ENCODE measurements around the gene GIMAP8. TPM values are rescaled to one million over a fixed set of nuclear protein-coding genes. Genes with fewer than 3 reads are reported as not detected.
"Not testable (repeated sequence)": the region's sequence is repeated elsewhere in the genome, so short reads cannot be mapped to it uniquely, and the experiment has no call there.

The GIMAP8 gene
- total and polyA plus RNA-seq, 7 experiments from 2014 or later = 13.8 to 69.7 (median 52.5) TPM

DNA sequence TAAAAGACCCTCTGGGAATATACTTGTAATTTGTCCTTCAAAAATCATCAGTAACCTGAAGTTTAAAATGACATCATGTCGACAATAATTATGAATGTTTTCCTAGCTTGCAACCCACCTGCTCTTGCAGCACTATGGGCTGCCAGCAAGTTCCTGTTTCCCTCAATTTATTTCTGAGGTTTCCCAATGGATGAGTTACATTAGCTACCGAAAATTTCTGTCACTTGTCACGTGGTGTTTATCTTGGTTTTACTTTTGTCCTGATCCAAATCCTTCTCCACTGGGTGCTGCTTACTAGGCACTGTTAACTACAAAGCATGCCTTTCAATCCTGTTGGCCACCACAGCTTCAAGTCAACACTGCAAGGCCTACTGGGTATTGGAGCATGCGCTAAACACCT lies 31.5 kb downstream of the GIMAP8 start:
- no peak for DNase-seq
- Mint-ChIP-seq H3K27me3 (no peaks in the 10 kb centered on the region), H3K4me3 (peak overlapping the region; percentile 79 to 97 (median 90)), H3K36me3 (peaks cover 9 to 51% (median 34%) of the 10 kb centered on the region in 5 donors), H3K4me1 (peaks cover 56 to 99% (median 92%) of the 10 kb centered on the region in 7 donors), H3K9me3 (peaks cover 0 to 3% (median 0%) of the 10 kb centered on the region in 11 donors), H3K27ac (peak overlapping the region; percentile 97 to 100 (median 100))
- Histone ChIP-seq H3K4me1 (ENCODE audit: control insufficient read depth in 2 of 2, insufficient read depth in 2 of 2, low read length in 2 of 2) (peaks cover 82 to 84% of the 10 kb centered on the region in 2 donors), H3K27me3 (ENCODE audit: control insufficient read depth in 2 of 2, insufficient read depth in 2 of 2, low read length in 2 of 2) (no peaks in the 10 kb centered on the region), H3K9me3 (ENCODE audit: control insufficient read depth in 2 of 3, low read length in 3 of 3) (no peaks in the 10 kb centered on the region), H3K36me3 (ENCODE audit: control insufficient read depth in 2 of 3, insufficient read depth in 3 of 3, low read length in 3 of 3) (peaks cover 0 to 12% (median 0%) of the 10 kb centered on the region in 3 experiments), H3K27ac (ENCODE audit: low read depth, low read length) (peak overlapping the region; percentile 95), H3K4me3 (ENCODE audit: low read length) (peak overlapping the region; percentile 2)
- ATAC-seq = no peak
- intact Hi-C loops (cut with micrococcal nuclease) = loop anchor here (1.0 to 5.0 kb wide), 9 partner anchors 21 to 530 kb away; partner anchors contain the start of genes GIMAP7 (in 1 of the 2) and GIMAP8 (in 1 of the 2)
- CTCF ChIA-PET = interaction anchor here (0.6 to 1.8 kb wide), 10 partner anchors 17 to 275 kb away, joined by 3 to 16 read pairs (median 4); partner anchors contain the start of gene GIMAP8
- POLR2A ChIA-PET = interaction anchor here (0.6 to 19.0 kb wide), 28 partner anchors 8 to 273 kb away, joined by 3 to 637 read pairs (median 7); partner anchors contain the start of genes GIMAP1, GIMAP2, GIMAP4 and GIMAP5

DNA sequence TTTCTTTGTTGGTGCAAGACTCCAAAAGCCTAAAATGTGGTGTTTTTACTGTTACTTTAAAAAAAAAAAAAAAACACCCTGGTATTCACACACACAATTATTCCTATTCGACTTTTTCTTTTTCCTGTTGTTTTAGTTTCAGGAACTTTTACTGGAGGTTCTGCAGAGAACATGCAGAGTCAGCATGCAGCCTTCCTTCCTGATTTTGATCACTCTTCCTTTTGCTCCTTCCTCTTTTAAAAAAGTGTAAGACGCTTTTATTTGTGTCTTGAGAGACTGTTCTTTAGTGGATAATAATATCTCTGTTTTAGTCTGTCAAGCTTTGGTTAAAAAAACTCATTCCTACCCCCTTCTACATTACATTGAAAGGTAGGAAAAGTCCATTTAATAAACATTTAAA lies 33.1 kb downstream of the GIMAP8 start:
- intact Hi-C loops (cut with micrococcal nuclease) = loop anchor here (5.0 kb wide), 2 partner anchors 184 to 529 kb away; no protein-coding TSS in a partner anchor
- not testable (repeated sequence) for ATAC-seq; H3K27me3 Mint-ChIP-seq; H3K9me3 ChIP-seq (ENCODE audit: control insufficient read depth in 2 of 3, low read length in 3 of 3); H3K36me3 ChIP-seq (ENCODE audit: control insufficient read depth in 2 of 3, insufficient read depth in 3 of 3, low read length in 3 of 3); DNase-seq; H3K9me3 Mint-ChIP-seq; H3K27me3 ChIP-seq (ENCODE audit: control insufficient read depth in 2 of 2, insufficient read depth in 2 of 2, low read length in 2 of 2)
- Histone ChIP-seq H3K27ac (ENCODE audit: low read depth, low read length) (peak overlapping the region; percentile 95), H3K4me1 (ENCODE audit: control insufficient read depth in 2 of 2, insufficient read depth in 2 of 2, low read length in 2 of 2) (peaks cover 72 to 75% of the 10 kb centered on the region in 2 donors), H3K4me3 (ENCODE audit: low read length) (peak overlapping the region; percentile 26)
- CTCF ChIA-PET = interaction anchor here (0.7 to 2.6 kb wide), 6 partner anchors 19 to 36 kb away, joined by 3 to 10 read pairs (median 4); partner anchors contain the start of genes GIMAP7 and GIMAP8
- Mint-ChIP-seq H3K4me1 (peaks cover 47 to 99% (median 92%) of the 10 kb centered on the region in 7 donors), H3K4me3 (peak overlapping the region; percentile 53 to 92 (median 84)), H3K27ac (peak overlapping the region; percentile 97 to 100 (median 100)), H3K36me3 (peaks cover 0 to 48% (median 29%) of the 10 kb centered on the region in 5 donors)
- POLR2A ChIA-PET = interaction anchor here (0.6 to 19.0 kb wide), 16 partner anchors 9 to 271 kb away, joined by 3 to 637 read pairs (median 11); partner anchors contain the start of genes GIMAP1, GIMAP4, GIMAP6 and GIMAP7

DNA sequence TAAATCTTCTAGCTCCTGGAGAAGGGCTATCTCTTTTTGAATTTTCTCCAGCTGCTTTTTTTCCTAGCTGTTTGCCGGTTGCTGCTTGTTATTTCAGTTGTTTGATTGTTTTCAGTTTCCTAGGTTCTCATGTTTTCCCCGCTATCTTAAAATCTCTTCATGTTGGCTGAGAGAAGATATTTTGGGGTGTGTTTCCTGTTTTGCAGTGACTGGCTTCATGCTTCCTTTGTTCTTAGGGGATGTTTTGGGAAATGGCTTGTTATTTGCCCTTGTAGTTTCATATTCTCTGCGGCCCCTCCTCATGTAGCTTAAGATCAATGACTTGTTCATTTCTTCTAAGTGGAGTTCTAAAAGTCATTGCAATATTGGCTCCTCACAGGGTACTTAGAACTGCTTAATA lies 33.6 kb downstream of the GIMAP8 start:
- Histone ChIP-seq H3K27ac (ENCODE audit: low read depth, low read length) (peak overlapping the region; percentile 95), H3K4me3 (ENCODE audit: low read length) (peak overlapping the region; percentile 26), H3K4me1 (ENCODE audit: control insufficient read depth in 2 of 2, insufficient read depth in 2 of 2, low read length in 2 of 2) (peaks cover 66 to 69% of the 10 kb centered on the region in 2 donors)
- not testable (repeated sequence) for H3K9me3 Mint-ChIP-seq; H3K27me3 ChIP-seq (ENCODE audit: control insufficient read depth in 2 of 2, insufficient read depth in 2 of 2, low read length in 2 of 2); H3K36me3 ChIP-seq (ENCODE audit: control insufficient read depth in 2 of 3, insufficient read depth in 3 of 3, low read length in 3 of 3); H3K27me3 Mint-ChIP-seq; H3K9me3 ChIP-seq (ENCODE audit: control insufficient read depth in 2 of 3, low read length in 3 of 3)
- intact Hi-C loops (cut with micrococcal nuclease) = loop anchor here (1.0 to 5.0 kb wide), 3 partner anchors 18 to 528 kb away; no protein-coding TSS in a partner anchor
- ChIA-PET POLR2A (interaction anchor here (0.6 to 19.0 kb wide), 17 partner anchors 8 to 271 kb away, joined by 3 to 637 read pairs (median 7); partner anchors contain the start of genes GIMAP1, GIMAP4, GIMAP6 and GIMAP7), CTCF (interaction anchor here (0.7 to 2.6 kb wide), 7 partner anchors 18 to 35 kb away, joined by 3 to 10 read pairs (median 3); partner anchors contain the start of genes GIMAP7 and GIMAP8)
- H3K36me3 Mint-ChIP-seq = peaks cover 3 to 48% (median 29%) of the 10 kb centered on the region in 5 donors
- H3K27ac Mint-ChIP-seq = peak overlapping the region; percentile 97 to 100 (median 100)
- peaks cover 45 to 99% (median 92%) of the 10 kb centered on the region in 7 donors for H3K4me1 Mint-ChIP-seq
- ATAC-seq (peak; percentile 82), DNase-seq (peak in 7 of 9 donors; percentile 61 to 89 (median 82))
- peak overlapping the region; percentile 53 to 92 (median 84) for H3K4me3 Mint-ChIP-seq

DNA sequence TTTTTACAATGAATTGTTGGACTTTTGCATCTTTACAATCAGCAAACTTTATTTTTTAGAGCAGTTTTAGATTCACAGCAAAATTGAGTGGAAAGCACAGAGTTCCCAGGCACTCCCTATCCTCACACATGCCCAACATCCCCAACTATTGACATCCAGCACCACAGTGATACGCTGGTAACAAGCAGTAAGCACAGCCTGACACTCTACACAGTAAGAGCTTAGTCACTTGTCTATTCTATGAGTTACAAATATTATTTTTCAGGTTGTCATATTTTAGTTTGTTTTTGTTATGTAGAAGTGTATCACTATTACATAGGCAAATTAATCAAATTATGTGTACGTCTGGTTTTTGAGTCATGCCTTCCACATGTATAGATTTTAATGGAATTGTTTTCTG lies 37.2 kb downstream of the GIMAP8 start:
- ChIA-PET CTCF (interaction anchor here (0.7 to 1.0 kb wide), 2 partner anchors 12 to 498 kb away, joined by 3 to 4 read pairs; no protein-coding TSS in a partner anchor), POLR2A (interaction anchor here (0.9 to 19.0 kb wide), 7 partner anchors 10 to 268 kb away, joined by 3 to 637 read pairs (median 73); partner anchors contain the start of genes GIMAP4, GIMAP7 and GIMAP8)
- peaks cover 0 to 23% (median 5%) of the 10 kb centered on the region in 11 donors for H3K9me3 Mint-ChIP-seq
- no peak overlapping the region for H3K27ac ChIP-seq (ENCODE audit: low read depth, low read length)
- H3K4me1 ChIP-seq (ENCODE audit: control insufficient read depth in 2 of 2, insufficient read depth in 2 of 2, low read length in 2 of 2) = peaks cover 31 to 34% of the 10 kb centered on the region in 2 donors
- H3K27me3 ChIP-seq (ENCODE audit: control insufficient read depth in 2 of 2, insufficient read depth in 2 of 2, low read length in 2 of 2) = no peaks in the 10 kb centered on the region
- ATAC-seq (no peak), DNase-seq (no peak)
- intact Hi-C loops (cut with micrococcal nuclease) = no loop called here
- no peak overlapping the region for H3K4me3 ChIP-seq (ENCODE audit: low read length)
- H3K36me3 Mint-ChIP-seq = peaks cover 16 to 59% (median 31%) of the 10 kb centered on the region in 5 donors
- no peaks in the 10 kb centered on the region for H3K9me3 ChIP-seq (ENCODE audit: control insufficient read depth in 2 of 3, low read length in 3 of 3)
- no peaks in the 10 kb centered on the region for H3K36me3 ChIP-seq (ENCODE audit: control insufficient read depth in 2 of 3, insufficient read depth in 3 of 3, low read length in 3 of 3)
- H3K4me3 Mint-ChIP-seq = peak overlapping the region in 3 of 10 donors; percentile 29 to 92 (median 37)
- H3K27me3 Mint-ChIP-seq = no peaks in the 10 kb centered on the region
- peaks cover 28 to 96% (median 88%) of the 10 kb centered on the region in 7 donors for H3K4me1 Mint-ChIP-seq
- H3K27ac Mint-ChIP-seq = peak overlapping the region in 6 of 9 donors; percentile 52 to 99 (median 96)

DNA sequence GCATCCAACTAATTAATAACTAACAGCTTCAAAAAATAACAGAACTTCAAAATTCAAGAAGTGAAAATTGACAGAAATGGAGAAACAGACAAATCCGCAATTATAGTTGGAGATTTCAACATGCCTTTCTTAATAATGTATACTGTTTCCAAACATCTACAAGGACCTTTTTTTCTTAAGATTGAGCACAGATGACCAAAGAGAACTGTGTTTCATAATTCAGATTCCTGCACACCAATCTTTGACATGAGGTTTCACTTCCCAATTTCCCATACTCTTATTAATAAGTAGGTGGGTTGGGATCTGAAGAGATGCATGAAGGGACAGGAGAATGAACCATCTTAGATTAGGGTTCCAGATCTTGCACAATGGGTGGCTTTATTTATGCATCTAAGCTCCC lies 39.4 kb downstream of the GIMAP8 start:
- H3K27ac Mint-ChIP-seq = peak overlapping the region in 4 of 9 donors; percentile 5 to 99 (median 70)
- intact Hi-C loops (cut with micrococcal nuclease) = no loop called here
- no peak for DNase-seq
- peaks cover 16 to 69% (median 33%) of the 10 kb centered on the region in 5 donors for H3K36me3 Mint-ChIP-seq
- H3K27me3 Mint-ChIP-seq = no peaks in the 10 kb centered on the region
- ChIA-PET POLR2A (interaction anchor here (1.1 to 2.0 kb wide), 7 partner anchors 8 to 78 kb away, joined by 3 to 10 read pairs (median 5); no protein-coding TSS in a partner anchor), CTCF (interaction anchor here (0.6 kb wide), 1 partner anchor 206 kb away, joined by 3 read pairs; no protein-coding TSS in a partner anchor)
- Histone ChIP-seq H3K36me3 (ENCODE audit: control insufficient read depth in 2 of 3, insufficient read depth in 3 of 3, low read length in 3 of 3) (no peaks in the 10 kb centered on the region), H3K27ac (ENCODE audit: low read depth, low read length) (no peak overlapping the region), H3K27me3 (ENCODE audit: control insufficient read depth in 2 of 2, insufficient read depth in 2 of 2, low read length in 2 of 2) (no peaks in the 10 kb centered on the region), H3K4me3 (ENCODE audit: low read length) (no peak overlapping the region), H3K9me3 (ENCODE audit: control insufficient read depth in 2 of 3, low read length in 3 of 3) (no peaks in the 10 kb centered on the region), H3K4me1 (ENCODE audit: control insufficient read depth in 2 of 2, insufficient read depth in 2 of 2, low read length in 2 of 2) (peaks cover 12 to 28% of the 10 kb centered on the region in 2 donors)
- H3K4me1 Mint-ChIP-seq = peaks cover 22 to 84% (median 76%) of the 10 kb centered on the region in 7 donors
- ATAC-seq = peak; percentile 60
- H3K9me3 Mint-ChIP-seq = peaks cover 0 to 26% (median 5%) of the 10 kb centered on the region in 11 donors
- H3K4me3 Mint-ChIP-seq = peak overlapping the region in 1 of 10 donors; percentile 43

DNA sequence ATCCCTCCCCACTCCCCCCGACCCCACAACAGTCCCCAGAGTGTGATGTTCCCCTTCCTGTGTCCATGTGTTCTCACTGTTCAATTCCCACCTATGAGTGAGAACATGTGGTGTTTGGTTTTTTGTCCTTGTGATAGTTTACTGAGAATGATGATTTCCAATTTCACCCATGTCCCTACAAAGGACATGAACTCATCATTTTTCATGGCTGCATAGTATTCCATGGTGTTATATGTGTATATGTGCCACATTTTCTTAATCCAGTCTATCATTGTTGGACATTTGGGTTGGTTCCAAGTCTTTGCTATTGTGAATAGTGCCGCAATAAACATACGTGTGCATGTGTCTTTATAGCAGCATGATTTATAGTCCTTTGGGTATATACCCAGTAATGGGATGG lies 43.0 kb downstream of the GIMAP8 start:
- H3K4me1 ChIP-seq (ENCODE audit: control insufficient read depth in 2 of 2, insufficient read depth in 2 of 2, low read length in 2 of 2); ATAC-seq; H3K4me3 Mint-ChIP-seq; H3K27ac ChIP-seq (ENCODE audit: low read depth, low read length); H3K9me3 ChIP-seq (ENCODE audit: control insufficient read depth in 2 of 3, low read length in 3 of 3); H3K27me3 ChIP-seq (ENCODE audit: control insufficient read depth in 2 of 2, insufficient read depth in 2 of 2, low read length in 2 of 2); intact Hi-C loops (cut with micrococcal nuclease); H3K27me3 Mint-ChIP-seq; DNase-seq; H3K27ac Mint-ChIP-seq; CTCF ChIA-PET; H3K36me3 ChIP-seq (ENCODE audit: control insufficient read depth in 2 of 3, insufficient read depth in 3 of 3, low read length in 3 of 3); H3K4me3 ChIP-seq (ENCODE audit: low read length): not testable (repeated sequence)
- POLR2A ChIA-PET = interaction anchor here (0.9 kb wide), 1 partner anchor 8 kb away, joined by 4 read pairs; no protein-coding TSS in a partner anchor
- Mint-ChIP-seq H3K9me3 (peaks cover 6 to 43% (median 21%) of the 10 kb centered on the region in 11 donors), H3K4me1 (peaks cover 16 to 77% (median 72%) of the 10 kb centered on the region in 7 donors), H3K36me3 (peaks cover 30 to 73% (median 41%) of the 10 kb centered on the region in 5 donors)

Data from naive thymus-derived CD4-positive, alpha-beta T cell (primary cell).